ENCODE data around the gene SRGAP1. TPM values are rescaled to one million over a fixed set of nuclear protein-coding genes. Genes with fewer than 3 reads are reported as not detected.
"Not testable (repeated sequence)": the region's sequence is repeated elsewhere in the genome, so short reads cannot be mapped to it uniquely, and the experiment has no call there.

The SRGAP1 gene
- total RNA-seq, 1 experiment from 2014 or later, result 0.10 TPM

GRCh38 chr12:64147875-64148274, 303.4 kb downstream of the SRGAP1 start:
- DNase-seq (ENCODE audit: low spot score), result no peak
- in situ Hi-C loops (cut with HindIII; ENCODE audit: low sequenced_read_pairs), result no loop called here

GRCh38 chr12:64154677-64155076, 310.2 kb downstream of the SRGAP1 start:
- in situ Hi-C loops (cut with HindIII; ENCODE audit: low sequenced_read_pairs), result no loop called here
- DNase-seq (ENCODE audit: low spot score), result no peak

GRCh38 chr12:64157110-64157509, 312.6 kb downstream of the SRGAP1 start:
- no peak for DNase-seq (ENCODE audit: low spot score)
- in situ Hi-C loops (cut with HindIII; ENCODE audit: low sequenced_read_pairs), result no loop called here

GRCh38 chr12:64160021-64160710, 315.7 kb downstream of the SRGAP1 start:
- no peak for DNase-seq (ENCODE audit: low spot score)
- in situ Hi-C loops (cut with HindIII; ENCODE audit: low sequenced_read_pairs), result no loop called here

GRCh38 chr12:64160711-64161060, 316.2 kb downstream of the SRGAP1 start:
- no peak for DNase-seq (ENCODE audit: low spot score)
- in situ Hi-C loops (cut with HindIII; ENCODE audit: low sequenced_read_pairs), result no loop called here

- in situ Hi-C loops (cut with HindIII; ENCODE audit: low sequenced_read_pairs); DNase-seq (ENCODE audit: low spot score): not testable (repeated sequence)
Measured at GRCh38 chr12:64166606-64167005, 322.1 kb downstream of the SRGAP1 start.

GRCh38 chr12:64167041-64167440, 322.5 kb downstream of the SRGAP1 start:
- in situ Hi-C loops (cut with HindIII; ENCODE audit: low sequenced_read_pairs); DNase-seq (ENCODE audit: low spot score): not testable (repeated sequence)

GRCh38 chr12:64170024-64170423, 325.5 kb downstream of the SRGAP1 start:
- DNase-seq (ENCODE audit: low spot score), result no peak
- in situ Hi-C loops (cut with HindIII; ENCODE audit: low sequenced_read_pairs), result no loop called here

GRCh38 chr12:64170730-64171129, 326.2 kb downstream of the SRGAP1 start:
- in situ Hi-C loops (cut with HindIII; ENCODE audit: low sequenced_read_pairs), result no loop called here

GRCh38 chr12:64171715-64172114, 327.2 kb downstream of the SRGAP1 start:
- in situ Hi-C loops (cut with HindIII; ENCODE audit: low sequenced_read_pairs), result no loop called here
- no peak for DNase-seq (ENCODE audit: low spot score)

More at GRCh38 chr12:64170730-64171129, 326.2 kb downstream of the SRGAP1 start:
- DNase-seq (ENCODE audit: low spot score), result no peak

- in situ Hi-C loops (cut with HindIII; ENCODE audit: low sequenced_read_pairs), result no loop called here
- DNase-seq (ENCODE audit: low spot score), result no peak
Measured at GRCh38 chr12:64172143-64172970, 327.9 kb downstream of the SRGAP1 start.

- in situ Hi-C loops (cut with HindIII; ENCODE audit: low sequenced_read_pairs), result no loop called here
- no peak for DNase-seq (ENCODE audit: low spot score)
Measured at GRCh38 chr12:64173456-64173855, 329.0 kb downstream of the SRGAP1 start.

GRCh38 chr12:64175254-64175945, 330.9 kb downstream of the SRGAP1 start:
- in situ Hi-C loops (cut with HindIII; ENCODE audit: low sequenced_read_pairs), result no loop called here
- DNase-seq (ENCODE audit: low spot score), result no peak

GRCh38 chr12:64177001-64177400, 332.5 kb downstream of the SRGAP1 start:
- in situ Hi-C loops (cut with HindIII; ENCODE audit: low sequenced_read_pairs), result no loop called here
- DNase-seq (ENCODE audit: low spot score), result no peak

- in situ Hi-C loops (cut with HindIII; ENCODE audit: low sequenced_read_pairs), result no loop called here
- no peak for DNase-seq (ENCODE audit: low spot score)
Measured at GRCh38 chr12:64178122-64178521, 333.6 kb downstream of the SRGAP1 start.

- no peak for DNase-seq (ENCODE audit: low spot score)
Measured at GRCh38 chr12:64180951-64181350, 336.5 kb downstream of the SRGAP1 start.

GRCh38 chr12:64181430-64182291, 337.2 kb downstream of the SRGAP1 start:
- in situ Hi-C loops (cut with HindIII; ENCODE audit: low sequenced_read_pairs), result no loop called here

More at GRCh38 chr12:64180951-64181350, 336.5 kb downstream of the SRGAP1 start:
- in situ Hi-C loops (cut with HindIII; ENCODE audit: low sequenced_read_pairs), result no loop called here

GRCh38 chr12:64184216-64184615, 339.7 kb downstream of the SRGAP1 start:
- in situ Hi-C loops (cut with HindIII; ENCODE audit: low sequenced_read_pairs), result no loop called here

More at GRCh38 chr12:64181430-64182291, 337.2 kb downstream of the SRGAP1 start:
- DNase-seq (ENCODE audit: low spot score), result peak; percentile 60

GRCh38 chr12:64186789-64187188, 342.3 kb downstream of the SRGAP1 start:
- no peak for DNase-seq (ENCODE audit: low spot score)
- in situ Hi-C loops (cut with HindIII; ENCODE audit: low sequenced_read_pairs), result no loop called here

More at GRCh38 chr12:64184216-64184615, 339.7 kb downstream of the SRGAP1 start:
- DNase-seq (ENCODE audit: low spot score), result no peak
